ENCODE data around the gene TAF11L10.
"Not testable (repeated sequence)": the region's sequence is repeated elsewhere in the genome, so short reads cannot be mapped to it uniquely, and the experiment has no call there.

TAF11L10 gene

GRCh38 chr5:17597728-17598127 lies at the start of gene TAF11L10:
TSS of gene TAF11L10 (minus strand) at chr5:17597828.
- not testable (repeated sequence) for H3K4me3 Mint-ChIP-seq, H3K27ac Mint-ChIP-seq, H3K27me3 Mint-ChIP-seq, H3K4me1 Mint-ChIP-seq, H3K9me3 Mint-ChIP-seq, ATAC-seq, H3K36me3 Mint-ChIP-seq

- Mint-ChIP-seq H3K27ac (no peak within 1 kb of the TSS), H3K4me1 (no peaks in the 10 kb centered on the region), H3K27me3 (no peaks in the 10 kb centered on the region), H3K4me3 (no peak within 1 kb of the TSS), H3K36me3 (no peaks in the 10 kb centered on the region), H3K9me3 (no peaks in the 10 kb centered on the region)
- no peak for ATAC-seq
These were observed 36.5 kb upstream of the TAF11L10 start, which contains the start of gene TAF11L14 for GRCh38 chr5:17634160-17634559. TSS of gene TAF11L14 (plus strand) at chr5:17634460.

GRCh38 chr5:17631788-17632187 lies 34.2 kb upstream of the TAF11L10 start, which contains the start of gene TAF11L13:
TSS of gene TAF11L13 (plus strand) at chr5:17632088.
- not testable (repeated sequence) for H3K9me3 Mint-ChIP-seq, ATAC-seq, H3K27me3 Mint-ChIP-seq, H3K4me1 Mint-ChIP-seq, H3K27ac Mint-ChIP-seq, H3K4me3 Mint-ChIP-seq, H3K36me3 Mint-ChIP-seq

- no peaks in the 10 kb centered on the region for H3K4me1 Mint-ChIP-seq
- H3K36me3 Mint-ChIP-seq, result no peaks in the 10 kb centered on the region
- H3K27me3 Mint-ChIP-seq, result peaks cover 7% of the 10 kb centered on the region
- no peak overlapping the region for H3K4me3 Mint-ChIP-seq
- no peak overlapping the region for H3K27ac Mint-ChIP-seq
- peaks cover 4% of the 10 kb centered on the region for H3K9me3 Mint-ChIP-seq
- ATAC-seq, result peak; percentile 32
These were observed 28.1 kb upstream of the TAF11L10 start for GRCh38 chr5:17625686-17626085.

- H3K36me3 Mint-ChIP-seq, result no peaks in the 10 kb centered on the region
- H3K4me3 Mint-ChIP-seq, result no peak overlapping the region
- ATAC-seq, result no peak
- peaks cover 16% of the 10 kb centered on the region for H3K27me3 Mint-ChIP-seq
- no peak overlapping the region for H3K27ac Mint-ChIP-seq
- H3K9me3 Mint-ChIP-seq, result peaks cover 4% of the 10 kb centered on the region
- no peaks in the 10 kb centered on the region for H3K4me1 Mint-ChIP-seq
These were observed 23.0 kb upstream of the TAF11L10 start for GRCh38 chr5:17620627-17621026.

- Mint-ChIP-seq H3K4me1 (no peaks in the 10 kb centered on the region), H3K9me3 (peaks cover 4% of the 10 kb centered on the region), H3K27ac (no peak overlapping the region), H3K27me3 (peaks cover 16% of the 10 kb centered on the region), H3K4me3 (no peak overlapping the region), H3K36me3 (no peaks in the 10 kb centered on the region)
- ATAC-seq, result no peak
These were observed 21.7 kb upstream of the TAF11L10 start for GRCh38 chr5:17619354-17619753.

- H3K9me3 Mint-ChIP-seq, result no peaks in the 10 kb centered on the region
- H3K4me3 Mint-ChIP-seq, result no peak overlapping the region
- H3K27me3 Mint-ChIP-seq, result peaks cover 8% of the 10 kb centered on the region
- no peak for ATAC-seq
- no peaks in the 10 kb centered on the region for H3K36me3 Mint-ChIP-seq
- no peaks in the 10 kb centered on the region for H3K4me1 Mint-ChIP-seq
- H3K27ac Mint-ChIP-seq, result no peak overlapping the region
These were observed 17.4 kb upstream of the TAF11L10 start for GRCh38 chr5:17614872-17615605.

- not testable (repeated sequence) for H3K4me3 Mint-ChIP-seq, H3K27me3 Mint-ChIP-seq, H3K27ac Mint-ChIP-seq, H3K36me3 Mint-ChIP-seq, H3K9me3 Mint-ChIP-seq, H3K4me1 Mint-ChIP-seq, ATAC-seq
These were observed 12.5 kb upstream of the TAF11L10 start, which contains the start of gene TAF11L12 for GRCh38 chr5:17610092-17610491. TSS of gene TAF11L12 (plus strand) at chr5:17610392.

GRCh38 chr5:17607461-17607860 lies 9.8 kb upstream of the TAF11L10 start:
- not testable (repeated sequence) for H3K4me1 Mint-ChIP-seq, H3K27ac Mint-ChIP-seq, H3K9me3 Mint-ChIP-seq, ATAC-seq, H3K4me3 Mint-ChIP-seq, H3K27me3 Mint-ChIP-seq, H3K36me3 Mint-ChIP-seq

- Mint-ChIP-seq H3K27me3 (no peaks in the 10 kb centered on the region), H3K4me1 (no peaks in the 10 kb centered on the region), H3K4me3 (no peak overlapping the region), H3K9me3 (peaks cover 3% of the 10 kb centered on the region), H3K36me3 (no peaks in the 10 kb centered on the region), H3K27ac (no peak overlapping the region)
- ATAC-seq, result no peak
These were observed 7.3 kb upstream of the TAF11L10 start for GRCh38 chr5:17604951-17605350.

GRCh38 chr5:17603880-17604279 lies 6.3 kb upstream of the TAF11L10 start, which contains the start of gene TAF11L11:
TSS of gene TAF11L11 (plus strand) at chr5:17604183.
- H3K36me3 Mint-ChIP-seq, H3K4me1 Mint-ChIP-seq, ATAC-seq, H3K9me3 Mint-ChIP-seq, H3K4me3 Mint-ChIP-seq, H3K27ac Mint-ChIP-seq, H3K27me3 Mint-ChIP-seq: not testable (repeated sequence)

GRCh38 chr5:17594255-17594654 lies 3.4 kb downstream of the TAF11L10 start, which contains the start of gene TAF11L9:
TSS of gene TAF11L9 (minus strand) at chr5:17594394.
- not testable (repeated sequence) for H3K9me3 Mint-ChIP-seq, H3K27me3 Mint-ChIP-seq, H3K4me3 Mint-ChIP-seq, H3K27ac Mint-ChIP-seq, H3K4me1 Mint-ChIP-seq, H3K36me3 Mint-ChIP-seq, ATAC-seq

GRCh38 chr5:17590860-17591259 lies 6.8 kb downstream of the TAF11L10 start, which contains the start of gene TAF11L8:
TSS of gene TAF11L8 (minus strand) at chr5:17590960.
- ATAC-seq, H3K36me3 Mint-ChIP-seq, H3K9me3 Mint-ChIP-seq, H3K4me1 Mint-ChIP-seq, H3K27me3 Mint-ChIP-seq, H3K27ac Mint-ChIP-seq, H3K4me3 Mint-ChIP-seq: not testable (repeated sequence)

GRCh38 chr5:17585658-17586057 lies 12.0 kb downstream of the TAF11L10 start, which contains the start of gene TAF11L7:
TSS of gene TAF11L7 (minus strand) at chr5:17585758.
- not testable (repeated sequence) for H3K9me3 Mint-ChIP-seq, H3K4me1 Mint-ChIP-seq, H3K4me3 Mint-ChIP-seq

More at GRCh38 chr5:17585658-17586057, 12.0 kb downstream of the TAF11L10 start, which contains the start of gene TAF11L7:
- H3K27me3 Mint-ChIP-seq, H3K27ac Mint-ChIP-seq, H3K36me3 Mint-ChIP-seq, ATAC-seq: not testable (repeated sequence)
